Measurements from ENCODE around the gene APBA2. TPM values are rescaled to one million over a fixed set of nuclear protein-coding genes. Genes with fewer than 3 reads are reported as not detected.

Gene APBA2
- total RNA-seq, 1 experiment from 2014 or later, result 12.9 TPM

DNA sequence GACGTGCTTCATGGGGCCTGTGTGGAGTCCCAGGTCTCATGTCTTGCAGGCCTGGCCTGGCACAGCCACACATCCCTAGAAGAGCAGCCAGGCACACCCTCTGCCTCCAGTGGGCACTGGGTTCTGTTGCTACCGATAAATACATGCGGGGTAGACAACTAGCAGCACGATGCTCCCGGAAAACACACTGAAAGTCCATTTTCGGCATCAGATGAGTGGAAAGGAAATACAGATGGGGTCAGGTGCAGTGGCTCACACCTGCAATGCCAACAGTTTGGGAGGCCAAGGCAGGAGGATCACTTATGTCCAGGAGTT, 218.7 kb downstream of the APBA2 start:
- Histone ChIP-seq H3K4me3 (ENCODE audit: low read depth, low read length, poor library complexity, severe bottlenecking) (no peak overlapping the region), H3K27me3 (replicated peaks; ENCODE audit: insufficient read depth, low read depth, low read length, poor library complexity) (no peaks in the 10 kb centered on the region), H3K36me3 (ENCODE audit: insufficient read depth, low read length, poor library complexity, severe bottlenecking) (no peaks in the 10 kb centered on the region), H3K4me1 (ENCODE audit: insufficient read depth, low read length, poor library complexity, severe bottlenecking) (peaks cover 18% of the 10 kb centered on the region), H3K27ac (ENCODE audit: low read depth, low read length, poor library complexity, severe bottlenecking) (no peak overlapping the region), H3K9me3 (ENCODE audit: low read depth, low read length, poor library complexity, severe bottlenecking) (no peaks in the 10 kb centered on the region)
- BruUV-seq (replicated peaks), result no TSS peak
- POLR2A ChIA-PET (ENCODE audit: low non-redundant PET), result no interaction called here
- intact Hi-C loops (cut with micrococcal nuclease; ENCODE audit: unreplicated experiment), result no loop called here
- no peak for TF ChIP-seq EZH2 (IDR thresholded peaks at IDR 0.05; ENCODE audit: borderline replicate concordance, low read depth, low read length, poor library complexity, severe bottlenecking)
- TF ChIP-seq, protein P1, sequence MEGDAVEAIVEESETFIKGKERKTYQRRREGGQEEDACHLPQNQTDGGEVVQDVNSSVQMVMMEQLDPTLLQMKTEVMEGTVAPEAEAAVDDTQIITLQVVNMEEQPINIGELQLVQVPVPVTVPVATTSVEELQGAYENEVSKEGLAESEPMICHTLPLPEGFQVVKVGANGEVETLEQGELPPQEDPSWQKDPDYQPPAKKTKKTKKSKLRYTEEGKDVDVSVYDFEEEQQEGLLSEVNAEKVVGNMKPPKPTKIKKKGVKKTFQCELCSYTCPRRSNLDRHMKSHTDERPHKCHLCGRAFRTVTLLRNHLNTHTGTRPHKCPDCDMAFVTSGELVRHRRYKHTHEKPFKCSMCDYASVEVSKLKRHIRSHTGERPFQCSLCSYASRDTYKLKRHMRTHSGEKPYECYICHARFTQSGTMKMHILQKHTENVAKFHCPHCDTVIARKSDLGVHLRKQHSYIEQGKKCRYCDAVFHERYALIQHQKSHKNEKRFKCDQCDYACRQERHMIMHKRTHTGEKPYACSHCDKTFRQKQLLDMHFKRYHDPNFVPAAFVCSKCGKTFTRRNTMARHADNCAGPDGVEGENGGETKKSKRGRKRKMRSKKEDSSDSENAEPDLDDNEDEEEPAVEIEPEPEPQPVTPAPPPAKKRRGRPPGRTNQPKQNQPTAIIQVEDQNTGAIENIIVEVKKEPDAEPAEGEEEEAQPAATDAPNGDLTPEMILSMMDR (conservative IDR thresholded peaks at IDR 0.05; ENCODE audit: low read depth, low read length), result no peak
- CTCF ChIA-PET, result interaction anchor here (0.9 to 1.4 kb wide), 2 partner anchors 11 to 120 kb away, joined by 3 read pairs; no protein-coding TSS in a partner anchor
- no peak for DNase-seq (ENCODE audit: low spot score)

DNA sequence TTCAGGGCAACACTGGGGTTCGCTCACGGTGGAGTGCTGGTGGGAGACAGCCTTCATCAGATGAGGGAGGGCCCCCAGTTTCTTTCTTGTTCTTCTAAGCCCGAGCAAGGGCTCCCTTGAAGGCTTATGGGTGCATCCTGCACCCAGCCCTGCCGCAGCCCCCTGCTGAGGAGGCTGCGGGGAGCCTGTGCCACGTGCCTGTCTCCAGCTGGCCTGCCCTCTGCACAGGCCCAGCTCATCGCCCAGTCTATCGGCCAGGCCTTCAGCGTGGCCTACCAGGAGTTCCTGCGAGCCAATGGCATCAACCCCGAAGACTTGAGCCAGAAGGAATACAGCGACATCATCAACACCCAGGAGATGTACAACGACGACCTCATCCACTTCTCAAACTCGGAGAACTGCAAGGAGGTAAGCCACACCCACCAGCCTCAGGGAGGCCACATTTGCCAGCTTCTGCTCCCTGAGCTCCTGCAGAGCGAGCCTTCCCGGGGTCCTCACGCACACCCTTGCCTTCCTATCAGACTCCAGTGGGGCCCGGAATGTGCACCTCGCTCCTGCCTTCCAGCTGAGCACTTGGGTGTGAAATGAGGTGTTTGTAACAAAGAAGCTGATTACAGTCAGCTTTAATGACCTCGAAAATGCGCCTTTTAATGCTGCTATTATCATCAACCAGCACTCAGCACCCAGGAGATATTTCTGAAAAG, 219.5 kb downstream of the APBA2 start:
- H3K4me1 ChIP-seq (ENCODE audit: insufficient read depth, low read length, poor library complexity, severe bottlenecking), result peaks cover 18% of the 10 kb centered on the region
- no peaks in the 10 kb centered on the region for H3K36me3 ChIP-seq (ENCODE audit: insufficient read depth, low read length, poor library complexity, severe bottlenecking)
- intact Hi-C loops (cut with micrococcal nuclease; ENCODE audit: unreplicated experiment), result no loop called here
- no peak overlapping the region for H3K27ac ChIP-seq (ENCODE audit: low read depth, low read length, poor library complexity, severe bottlenecking)
- TF ChIP-seq, protein P1 (conservative IDR thresholded peaks at IDR 0.05; ENCODE audit: low read depth, low read length), result no peak
- no peak overlapping the region for H3K4me3 ChIP-seq (ENCODE audit: low read depth, low read length, poor library complexity, severe bottlenecking)
- H3K27me3 ChIP-seq (replicated peaks; ENCODE audit: insufficient read depth, low read depth, low read length, poor library complexity), result no peaks in the 10 kb centered on the region
- no TSS peak for BruUV-seq (replicated peaks)
- POLR2A ChIA-PET (ENCODE audit: low non-redundant PET), result interaction anchor here (0.5 kb wide), 1 partner anchor 461 kb away, joined by 4 read pairs; no protein-coding TSS in a partner anchor
- H3K9me3 ChIP-seq (ENCODE audit: low read depth, low read length, poor library complexity, severe bottlenecking), result no peaks in the 10 kb centered on the region
- CTCF ChIA-PET, result no interaction called here
- DNase-seq (ENCODE audit: low spot score), result peak; percentile 55

DNA sequence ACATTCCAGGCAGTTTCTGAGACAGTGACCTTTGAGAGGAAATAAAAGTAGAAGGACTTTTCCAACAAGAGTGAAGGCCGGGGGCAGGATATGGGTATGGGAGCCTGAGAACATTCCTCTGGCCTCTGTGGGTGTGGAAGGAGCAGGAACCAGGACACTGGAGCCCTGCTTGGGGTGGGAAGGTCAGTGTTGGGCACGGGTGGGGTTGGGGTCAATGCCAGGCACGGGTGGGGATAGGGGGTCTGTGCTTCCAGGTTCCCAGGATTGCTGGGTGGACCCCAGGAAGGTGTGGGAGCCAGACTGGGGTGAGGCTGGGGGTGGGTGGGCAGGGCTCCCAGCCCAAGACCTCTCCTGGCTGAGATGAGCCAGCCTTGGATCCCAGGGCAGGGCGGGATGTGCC, 220.3 kb downstream of the APBA2 start:
- Histone ChIP-seq H3K27me3 (replicated peaks; ENCODE audit: insufficient read depth, low read depth, low read length, poor library complexity) (no peaks in the 10 kb centered on the region), H3K27ac (ENCODE audit: low read depth, low read length, poor library complexity, severe bottlenecking) (no peak overlapping the region), H3K36me3 (ENCODE audit: insufficient read depth, low read length, poor library complexity, severe bottlenecking) (no peaks in the 10 kb centered on the region), H3K9me3 (ENCODE audit: low read depth, low read length, poor library complexity, severe bottlenecking) (no peaks in the 10 kb centered on the region), H3K4me3 (ENCODE audit: low read depth, low read length, poor library complexity, severe bottlenecking) (no peak overlapping the region), H3K4me1 (ENCODE audit: insufficient read depth, low read length, poor library complexity, severe bottlenecking) (peaks cover 18% of the 10 kb centered on the region)
- ChIA-PET CTCF (no interaction called here), POLR2A (ENCODE audit: low non-redundant PET) (no interaction called here)
- BruUV-seq (replicated peaks), result no TSS peak
- TF ChIP-seq, protein P1 (conservative IDR thresholded peaks at IDR 0.05; ENCODE audit: low read depth, low read length), result no peak
- TF ChIP-seq EZH2 (IDR thresholded peaks at IDR 0.05; ENCODE audit: borderline replicate concordance, low read depth, low read length, poor library complexity, severe bottlenecking), result no peak
- no peak for DNase-seq (ENCODE audit: low spot score)
- intact Hi-C loops (cut with micrococcal nuclease; ENCODE audit: unreplicated experiment), result no loop called here
